VCaP (cell line): ENCODE results near the gene WFIKKN1.
"Not testable (repeated sequence)": the region's sequence is repeated elsewhere in the genome, so short reads cannot be mapped to it uniquely, and the experiment has no call there.

Experiments used
- H3K27ac ChIP-seq: fragments of 450-650 bp; 2 replicates; pipeline ENCODE4 v1.5.1; 2017
- CTCF ChIP-seq: fragments of 450-650 bp; conservative IDR thresholded peaks from 2 replicates; pipeline ENCODE4 v1.5.1; 2017; ENCODE audit warnings: mild to moderate bottlenecking, moderate library complexity

Gene WFIKKN1

GRCh38 chr16:596736-597060, 34.1 kb upstream of the WFIKKN1 start:
- TF ChIP-seq CTCF = no peak
- H3K27ac ChIP-seq = no peak overlapping the region

GRCh38 chr16:597655-598054, 33.1 kb upstream of the WFIKKN1 start:
- not testable (repeated sequence) for H3K27ac ChIP-seq

- TF ChIP-seq CTCF = no peak
- no peak overlapping the region for H3K27ac ChIP-seq
Observed at GRCh38 chr16:598823-599739, 31.7 kb upstream of the WFIKKN1 start.

GRCh38 chr16:600781-601180, 30.0 kb upstream of the WFIKKN1 start:
- peak; percentile 48 for TF ChIP-seq CTCF
- no peak overlapping the region for H3K27ac ChIP-seq

- no peak for TF ChIP-seq CTCF
- no peak overlapping the region for H3K27ac ChIP-seq
Observed at GRCh38 chr16:603933-604332, 26.9 kb upstream of the WFIKKN1 start.

GRCh38 chr16:606656-607307, 24.0 kb upstream of the WFIKKN1 start:
- H3K27ac ChIP-seq = no peak overlapping the region
- TF ChIP-seq CTCF = no peak

GRCh38 chr16:608019-608418, 22.8 kb upstream of the WFIKKN1 start:
- H3K27ac ChIP-seq = no peak overlapping the region
- no peak for TF ChIP-seq CTCF

- no peak overlapping the region for H3K27ac ChIP-seq
- TF ChIP-seq CTCF = no peak
Observed at GRCh38 chr16:609316-609715, 21.5 kb upstream of the WFIKKN1 start.
